Esophagus muscularis mucosa (tissue), 4 donors: ENCODE data around the gene PDGFRB. TPM values are rescaled to one million over a fixed set of nuclear protein-coding genes. Genes with fewer than 3 reads are reported as not detected.

Source experiments
- DNase-seq: peaks from one replicate; pipeline ENCODE4 v3.0.0-alpha.2; 2017; ENCODE audit errors: extremely low spot score
- H3K27ac ChIP-seq, 4 donors: fragments of 200-600 bp; sonication (generic); replicated peaks in 1 of 4; 1 replicate in 3 of 4; 2 replicates in 1 of 4; pipeline ENCODE4 v1.5.1; 2016 to 2019; ENCODE audit warnings: mild to moderate bottlenecking in 1 of 4
- H3K27me3 ChIP-seq, 4 donors: fragments of 200-600 bp; sonication (generic); one replicate each; pipeline versions ENCODE4 v1.5.1 to v1.6.0; 2016 to 2019
- H3K36me3 ChIP-seq, 4 donors: fragments of 200-600 bp; sonication (generic); one replicate each; pipeline ENCODE4 v1.5.1; 2016 to 2019
- H3K4me1 ChIP-seq, 4 donors: fragments of 200-600 bp; sonication (generic); one replicate each; pipeline ENCODE4 v1.5.1; 2016 to 2019
- H3K4me3 ChIP-seq, 4 donors: fragments of 200-600 bp; sonication (generic); 1 replicate in 2 of 4; 2 replicates in 2 of 4; pipeline ENCODE4 v1.5.1; 2016 to 2019; ENCODE audit warnings: mild to moderate bottlenecking in 4 of 4, moderate library complexity in 1 of 4
- H3K9me3 ChIP-seq, 4 donors: fragments of 200-600 bp; sonication (generic); 1 replicate in 3 of 4; 2 replicates in 1 of 4; pipeline ENCODE4 v1.5.1; 2016 to 2019
- CTCF ChIP-seq, 3 experiments: fragments of 200-600 bp in 2 of 3; fragments of 450-650 bp in 1 of 3; sonication (generic) in 2 of 3; IDR thresholded peaks; one replicate each; pipeline ENCODE4 v1.5.1; 2017 to 2019; ENCODE audit warnings: antibody characterized with exemption in 3 of 3, mild to moderate bottlenecking in 2 of 3, moderate library complexity in 1 of 3
- EP300 ChIP-seq: sonication (generic); formaldehyde crosslinking; IDR thresholded peaks from one replicate; pipeline ENCODE4 v1.6.1; 2017; ENCODE audit warnings: antibody characterized with exemption
- POLR2A ChIP-seq: fragments of 450-650 bp; IDR thresholded peaks from one replicate; pipeline ENCODE4 v1.6.1; 2017; ENCODE audit warnings: antibody characterized with exemption, moderate library complexity, mild to moderate bottlenecking, low read depth
- POLR2AphosphoS5 ChIP-seq, 2 donors: sonication (generic); formaldehyde crosslinking; IDR thresholded peaks; one replicate each; pipeline ENCODE4 v1.6.1; 2017; ENCODE audit warnings: antibody characterized with exemption in 2 of 2
- WGBS: methylation state at CpG from one replicate; pipeline ENCODE4 v1.1.5; 2018; 5-methylcytosine and 5-hydroxymethylcytosine counted together
- intact Hi-C: fragments of 100-400 bp; cut with DNase I; formaldehyde crosslinking; loops from one replicate; pipeline ENCODE4 v1.15.1; 2023
- total RNA-seq, 4 donors: library from RNA; depleted of rRNA; stranded (reverse); fragments of >200 nt; gene quantifications; one replicate each; pipeline versions ENCODE4 v1.1.0 to v1.2.1, GENCODE V29; 2016

The PDGFRB gene
- total RNA-seq, 4 donors from 2014 or later = 83.1 to 219 (median 141) TPM

DNA sequence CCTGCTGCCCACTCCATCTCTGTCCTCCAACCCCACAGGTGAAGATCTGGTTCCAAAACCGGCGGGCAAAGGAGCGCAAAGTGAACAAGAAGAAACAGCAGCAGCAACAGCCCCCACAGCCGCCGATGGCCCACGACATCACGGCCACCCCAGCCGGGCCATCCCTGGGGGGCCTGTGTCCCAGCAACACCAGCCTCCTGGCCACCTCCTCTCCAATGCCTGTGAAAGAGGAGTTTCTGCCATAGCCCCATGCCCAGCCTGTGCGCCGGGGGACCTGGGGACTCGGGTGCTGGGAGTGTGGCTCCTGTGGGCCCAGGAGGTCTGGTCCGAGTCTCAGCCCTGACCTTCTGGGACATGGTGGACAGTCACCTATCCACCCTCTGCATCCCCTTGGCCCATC is 27.8 kb upstream of the PDGFRB start:
- peaks cover 0 to 4% (median 0%) of the 10 kb centered on the region in 4 donors for H3K27me3 ChIP-seq
- DNase-seq = no peak
- no peaks in the 10 kb centered on the region for H3K36me3 ChIP-seq
- no peaks in the 10 kb centered on the region for H3K9me3 ChIP-seq
- no peak for TF ChIP-seq CTCF (IDR thresholded peaks at IDR 0.05)
- no peak for TF ChIP-seq POLR2A
- no peak for TF ChIP-seq EP300
- TF ChIP-seq POLR2AphosphoS5 (IDR thresholded peaks at IDR 0.05) = no peak
- intact Hi-C loops = no loop called here
- H3K4me3 ChIP-seq = no peak overlapping the region
- H3K4me1 ChIP-seq = peaks cover 19 to 32% (median 29%) of the 10 kb centered on the region in 4 donors
- WGBS = 95% methylated on average over 12 of the region's 12 CpGs
- no peak overlapping the region for H3K27ac ChIP-seq

- Histone ChIP-seq H3K4me3 (no peak overlapping the region), H3K36me3 (no peaks in the 10 kb centered on the region), H3K27me3 (no peaks in the 10 kb centered on the region), H3K27ac (no peak overlapping the region), H3K9me3 (no peaks in the 10 kb centered on the region), H3K4me1 (peaks cover 19 to 32% (median 29%) of the 10 kb centered on the region in 4 donors)
- 97% methylated on average over 10 of the region's 10 CpGs for WGBS
- DNase-seq = no peak
- intact Hi-C loops = no loop called here
- TF ChIP-seq POLR2AphosphoS5 (IDR thresholded peaks at IDR 0.05) (no peak), EP300 (no peak), POLR2A (no peak), CTCF (IDR thresholded peaks at IDR 0.05) (no peak)
Measured at GRCh38 chr5:150182774-150183173, 27.1 kb upstream of the PDGFRB start.

DNA sequence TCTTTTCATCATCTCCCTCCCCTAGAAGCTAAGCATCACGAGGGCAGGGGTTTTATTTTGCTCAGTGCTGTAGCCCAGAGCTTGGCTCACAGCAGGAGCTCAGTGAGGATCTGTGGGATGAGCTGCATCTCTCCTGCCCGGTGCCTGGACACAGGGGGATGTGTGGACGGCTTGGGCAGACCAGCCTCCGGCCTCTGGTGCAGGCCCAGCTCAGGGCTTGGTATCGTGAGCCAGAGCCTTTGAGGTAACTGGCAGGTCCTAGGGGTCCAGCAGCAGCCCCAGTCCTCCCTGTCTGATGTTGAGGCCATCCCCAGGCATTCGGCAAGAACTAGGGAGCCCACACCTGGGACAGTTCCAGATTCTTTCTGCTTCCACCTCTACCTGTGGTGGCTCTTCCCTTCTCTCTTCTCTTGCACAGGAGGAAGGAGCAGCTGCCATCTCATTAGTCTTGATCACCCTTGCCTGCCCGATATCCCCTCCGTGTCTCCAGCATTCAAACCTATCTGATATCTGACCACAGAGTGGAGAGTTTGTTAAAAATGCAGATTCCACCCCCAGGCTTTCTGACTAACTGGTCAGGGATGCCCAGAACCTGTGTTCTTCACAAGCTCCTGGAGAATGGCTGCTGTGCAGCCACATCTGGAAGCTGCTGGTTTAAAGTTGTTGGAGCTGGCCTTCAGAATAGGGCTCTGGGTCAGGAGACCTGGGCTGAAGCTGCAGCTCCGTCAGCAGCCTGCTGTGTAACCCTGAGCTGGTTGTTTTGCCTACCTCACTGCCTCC is 26.3 kb upstream of the PDGFRB start:
- WGBS = 91% methylated on average over 5 of the region's 9 CpGs
- intact Hi-C loops = no loop called here
- TF ChIP-seq CTCF (IDR thresholded peaks at IDR 0.05) = no peak
- no peak for TF ChIP-seq POLR2AphosphoS5 (IDR thresholded peaks at IDR 0.05)
- TF ChIP-seq POLR2A = no peak
- TF ChIP-seq EP300 = no peak
- peak overlapping the region in 1 of 4 donors; percentile 65 for H3K27ac ChIP-seq
- no peak overlapping the region for H3K4me3 ChIP-seq
- peaks cover 19 to 32% (median 29%) of the 10 kb centered on the region in 4 donors for H3K4me1 ChIP-seq
- DNase-seq = no peak
- H3K36me3 ChIP-seq = no peaks in the 10 kb centered on the region
- no peaks in the 10 kb centered on the region for H3K9me3 ChIP-seq
- H3K27me3 ChIP-seq = no peaks in the 10 kb centered on the region

- no peak overlapping the region for H3K4me3 ChIP-seq
- 48% methylated on average over 5 of the region's 5 CpGs for whole genome bisulfite sequencing
- no peak for DNase-seq
- H3K9me3 ChIP-seq = no peaks in the 10 kb centered on the region
- TF ChIP-seq EP300 (no peak), POLR2AphosphoS5 (IDR thresholded peaks at IDR 0.05) (no peak), POLR2A (no peak), CTCF (IDR thresholded peaks at IDR 0.05) (no peak)
- no peaks in the 10 kb centered on the region for H3K36me3 ChIP-seq
- H3K4me1 ChIP-seq = peaks cover 19 to 32% (median 29%) of the 10 kb centered on the region in 4 donors
- intact Hi-C loops = no loop called here
- H3K27ac ChIP-seq = peak overlapping the region; percentile 63 to 77 (median 68)
- no peaks in the 10 kb centered on the region for H3K27me3 ChIP-seq
Measured at GRCh38 chr5:150181027-150181426, 25.4 kb upstream of the PDGFRB start.
